Measurements from ENCODE around the gene SMURF1. TPM values are rescaled to one million over a fixed set of nuclear protein-coding genes. Genes with fewer than 3 reads are reported as not detected.
A peak's percentile ranks its signal among the peaks of the same experiment; 100 is the strongest.

The SMURF1 gene
- total and polyA plus RNA-seq, 4 donors = 2.9 to 16.8 (median 5.9) TPM

GRCh38 chr7:99092064-99092720 is 51.7 kb downstream of the SMURF1 start (continued):
- TF ChIP-seq GABPA (IDR thresholded peaks at IDR 0.05 in 1 of 2, conservative IDR thresholded peaks at IDR 0.05 in 1 of 2) (no peak), RXRA (IDR thresholded peaks at IDR 0.05) (peak; percentile 98), TAF1 (conservative IDR thresholded peaks at IDR 0.05) (no peak), RAD21 (IDR thresholded peaks at IDR 0.05) (peak; percentile 43 to 62), JUND (IDR thresholded peaks at IDR 0.05) (peak; percentile 84 to 85), ZBTB33 (IDR thresholded peaks at IDR 0.05) (peak; percentile 69), HNF4A (conservative IDR thresholded peaks at IDR 0.05) (peak; percentile 60 to 78), YY1 (IDR thresholded peaks at IDR 0.05) (peak; percentile 68)

- DNase-seq (ENCODE audit: low spot score) = no peak
- Histone ChIP-seq H3K9me3 (ENCODE audit: control insufficient read depth in 4 of 4, low read length in 3 of 4) (no peaks in the 10 kb centered on the region), H3K27me3 (ENCODE audit: control insufficient read depth in 4 of 4, insufficient read depth in 4 of 4, low read length in 3 of 4) (no peaks in the 10 kb centered on the region), H3K27ac (ENCODE audit: low read depth in 1 of 2, low read length in 2 of 2) (no peak overlapping the region), H3K9ac (ENCODE audit: low read depth in 1 of 2, low read length in 2 of 2) (no peak overlapping the region), H3K4me1 (ENCODE audit: control insufficient read depth in 4 of 4, insufficient read depth in 4 of 4, low read length in 3 of 4) (peaks cover under 1 to 33% (median 27%) of the 10 kb centered on the region in 4 donors), H3K4me3 (ENCODE audit: low read depth in 1 of 3, low read length in 3 of 3) (no peak overlapping the region), H3K36me3 (ENCODE audit: control insufficient read depth in 4 of 4, insufficient read depth in 3 of 4, low read depth in 1 of 4, low read length in 3 of 4) (no peaks in the 10 kb centered on the region)
- no peak for TF ChIP-seq RAD21 (IDR thresholded peaks at IDR 0.05)
- no peak for TF ChIP-seq HNF4A (conservative IDR thresholded peaks at IDR 0.05)
- no peak for TF ChIP-seq FOXA2 (IDR thresholded peaks at IDR 0.05)
- TF ChIP-seq YY1 (IDR thresholded peaks at IDR 0.05) = no peak
- TF ChIP-seq FOXA1 (IDR thresholded peaks at IDR 0.05) = no peak
- no peak for TF ChIP-seq ZBTB33 (IDR thresholded peaks at IDR 0.05)
- TF ChIP-seq RXRA (IDR thresholded peaks at IDR 0.05) = no peak
- TF ChIP-seq TAF1 (conservative IDR thresholded peaks at IDR 0.05) = no peak
- no peak for TF ChIP-seq NR2F2 (IDR thresholded peaks at IDR 0.05)
- WGBS = 91% methylated on average over 6 of the region's 6 CpGs
Measured at GRCh38 chr7:99090771-99091542, 53.0 kb downstream of the SMURF1 start.

- no peak for DNase-seq (ENCODE audit: low spot score)
- Histone ChIP-seq H3K4me3 (ENCODE audit: low read depth in 1 of 3, low read length in 3 of 3) (no peak overlapping the region), H3K9ac (ENCODE audit: low read depth in 1 of 2, low read length in 2 of 2) (no peak overlapping the region), H3K27ac (ENCODE audit: low read depth in 1 of 2, low read length in 2 of 2) (no peak overlapping the region), H3K27me3 (ENCODE audit: control insufficient read depth in 4 of 4, insufficient read depth in 4 of 4, low read length in 3 of 4) (no peaks in the 10 kb centered on the region), H3K9me3 (ENCODE audit: control insufficient read depth in 4 of 4, low read length in 3 of 4) (no peaks in the 10 kb centered on the region), H3K4me1 (ENCODE audit: control insufficient read depth in 4 of 4, insufficient read depth in 4 of 4, low read length in 3 of 4) (peaks cover 0 to 24% (median 20%) of the 10 kb centered on the region in 4 donors), H3K36me3 (ENCODE audit: control insufficient read depth in 4 of 4, insufficient read depth in 3 of 4, low read depth in 1 of 4, low read length in 3 of 4) (no peaks in the 10 kb centered on the region)
- 85% methylated on average over 7 of the region's 7 CpGs for WGBS
- TF ChIP-seq MAX (IDR thresholded peaks at IDR 0.05) = no peak
- no peak for TF ChIP-seq REST (IDR thresholded peaks at IDR 0.05)
- TF ChIP-seq FOXA1 (IDR thresholded peaks at IDR 0.05) = no peak
- TF ChIP-seq HNF4G (IDR thresholded peaks at IDR 0.05) = no peak
- no peak for TF ChIP-seq TAF1 (conservative IDR thresholded peaks at IDR 0.05)
- TF ChIP-seq NR2F2 (IDR thresholded peaks at IDR 0.05) = no peak
- no peak for TF ChIP-seq FOXA2 (IDR thresholded peaks at IDR 0.05)
- TF ChIP-seq ATF3 (IDR thresholded peaks at IDR 0.05) = no peak
- TF ChIP-seq CTCF (IDR thresholded peaks at IDR 0.05; ENCODE audit: low read depth, low read length, missing input control) = no peak
- no peak for TF ChIP-seq EGR1 (IDR thresholded peaks at IDR 0.05; ENCODE audit: low read depth in 2 of 2)
Measured at GRCh38 chr7:99089914-99090629, 53.8 kb downstream of the SMURF1 start.
